ENCODE data around the gene CPXM2. TPM values are rescaled to one million over a fixed set of nuclear protein-coding genes. Genes with fewer than 3 reads are reported as not detected.

The CPXM2 gene
- total RNA-seq, 1 experiment from 2014 or later: not detected

DNA sequence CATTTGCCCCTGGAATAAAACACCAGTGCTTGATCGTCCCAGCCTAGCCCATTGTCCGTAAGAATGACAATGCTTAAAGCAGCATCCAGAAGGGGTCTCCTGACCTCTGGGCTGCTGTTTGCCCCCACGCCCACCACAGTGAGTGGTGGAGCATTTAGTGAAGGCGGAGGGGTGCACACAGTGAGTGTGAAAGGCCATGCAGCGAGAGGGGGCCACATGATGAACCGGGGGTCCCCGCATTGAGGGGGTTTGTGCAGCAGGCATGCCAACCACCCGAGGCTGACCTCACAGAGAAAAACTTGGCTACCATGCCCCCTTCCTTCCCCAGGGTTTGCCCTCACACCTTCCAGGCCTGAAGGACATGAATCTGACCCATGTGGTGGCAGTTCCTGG is 28.4 kb downstream of the CPXM2 start:
- Mint-ChIP-seq H3K9me3 (ENCODE audit: low read depth, unreplicated experiment) (no peaks in the 10 kb centered on the region), H3K27ac (ENCODE audit: unreplicated experiment) (no peak overlapping the region), H3K27me3 (ENCODE audit: unreplicated experiment) (peaks cover 72% of the 10 kb centered on the region), H3K4me3 (ENCODE audit: low read depth, unreplicated experiment) (no peak overlapping the region), H3K4me1 (ENCODE audit: low read depth, unreplicated experiment) (no peaks in the 10 kb centered on the region), H3K36me3 (ENCODE audit: insufficient read depth, unreplicated experiment) (no peaks in the 10 kb centered on the region)
- BruUV-seq (replicated peaks): no TSS peak
- intact Hi-C loops (cut with micrococcal nuclease; ENCODE audit: unreplicated experiment): loop anchor here (10.0 kb wide), 1 partner anchor 278 kb away; no protein-coding TSS in a partner anchor
- no peak for DNase-seq
- CTCF ChIA-PET: no interaction called here
- TF ChIP-seq, protein P1, sequence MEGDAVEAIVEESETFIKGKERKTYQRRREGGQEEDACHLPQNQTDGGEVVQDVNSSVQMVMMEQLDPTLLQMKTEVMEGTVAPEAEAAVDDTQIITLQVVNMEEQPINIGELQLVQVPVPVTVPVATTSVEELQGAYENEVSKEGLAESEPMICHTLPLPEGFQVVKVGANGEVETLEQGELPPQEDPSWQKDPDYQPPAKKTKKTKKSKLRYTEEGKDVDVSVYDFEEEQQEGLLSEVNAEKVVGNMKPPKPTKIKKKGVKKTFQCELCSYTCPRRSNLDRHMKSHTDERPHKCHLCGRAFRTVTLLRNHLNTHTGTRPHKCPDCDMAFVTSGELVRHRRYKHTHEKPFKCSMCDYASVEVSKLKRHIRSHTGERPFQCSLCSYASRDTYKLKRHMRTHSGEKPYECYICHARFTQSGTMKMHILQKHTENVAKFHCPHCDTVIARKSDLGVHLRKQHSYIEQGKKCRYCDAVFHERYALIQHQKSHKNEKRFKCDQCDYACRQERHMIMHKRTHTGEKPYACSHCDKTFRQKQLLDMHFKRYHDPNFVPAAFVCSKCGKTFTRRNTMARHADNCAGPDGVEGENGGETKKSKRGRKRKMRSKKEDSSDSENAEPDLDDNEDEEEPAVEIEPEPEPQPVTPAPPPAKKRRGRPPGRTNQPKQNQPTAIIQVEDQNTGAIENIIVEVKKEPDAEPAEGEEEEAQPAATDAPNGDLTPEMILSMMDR (IDR thresholded peaks at IDR 0.05; ENCODE audit: unreplicated experiment): no peak

DNA sequence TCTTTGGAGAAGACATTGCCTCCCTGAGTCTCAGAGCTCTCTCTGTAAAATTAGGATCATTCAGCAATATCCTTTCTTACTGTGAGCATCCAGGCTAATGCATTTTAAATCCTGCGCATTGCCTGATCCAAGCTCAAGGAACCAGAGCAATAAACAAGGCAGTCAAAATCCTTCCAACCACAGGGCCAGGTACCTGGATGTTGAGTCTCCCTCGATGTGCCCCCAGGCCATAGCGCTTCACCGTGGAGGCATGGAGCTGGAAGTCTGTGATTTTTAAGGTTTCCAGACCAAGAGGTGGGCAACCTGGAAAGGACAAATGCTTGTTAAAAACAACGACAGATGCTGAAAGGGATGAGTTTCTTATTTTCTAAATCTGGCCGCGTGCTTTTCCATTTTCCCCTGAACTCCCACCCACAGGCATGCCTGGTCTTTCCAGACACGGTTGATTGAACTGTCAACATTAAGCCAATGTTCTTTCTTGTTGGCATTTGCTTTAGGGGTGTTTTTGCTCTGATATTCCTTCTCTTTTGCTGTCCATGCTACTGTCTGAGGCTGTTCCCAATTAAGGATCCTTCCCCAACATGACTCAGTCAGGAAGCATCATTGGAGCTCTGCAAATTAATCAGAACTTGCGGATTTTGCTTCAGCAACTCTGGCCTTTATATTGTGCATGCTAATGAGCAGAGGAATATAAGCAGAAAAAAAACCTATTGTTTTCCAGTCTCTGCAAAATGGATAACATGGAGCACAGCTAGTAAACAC is 29.0 kb downstream of the CPXM2 start:
- Mint-ChIP-seq H3K4me1 (ENCODE audit: low read depth, unreplicated experiment) (no peaks in the 10 kb centered on the region), H3K4me3 (ENCODE audit: low read depth, unreplicated experiment) (no peak overlapping the region), H3K9me3 (ENCODE audit: low read depth, unreplicated experiment) (no peaks in the 10 kb centered on the region), H3K27ac (ENCODE audit: unreplicated experiment) (no peak overlapping the region), H3K27me3 (ENCODE audit: unreplicated experiment) (peaks cover 78% of the 10 kb centered on the region), H3K36me3 (ENCODE audit: insufficient read depth, unreplicated experiment) (no peaks in the 10 kb centered on the region)
- TF ChIP-seq, protein P1 (IDR thresholded peaks at IDR 0.05; ENCODE audit: unreplicated experiment): no peak
- BruUV-seq (replicated peaks): no TSS peak
- CTCF ChIA-PET: no interaction called here
- no peak for DNase-seq
- intact Hi-C loops (cut with micrococcal nuclease; ENCODE audit: unreplicated experiment): loop anchor here (10.0 kb wide), 1 partner anchor 278 kb away; no protein-coding TSS in a partner anchor

DNA sequence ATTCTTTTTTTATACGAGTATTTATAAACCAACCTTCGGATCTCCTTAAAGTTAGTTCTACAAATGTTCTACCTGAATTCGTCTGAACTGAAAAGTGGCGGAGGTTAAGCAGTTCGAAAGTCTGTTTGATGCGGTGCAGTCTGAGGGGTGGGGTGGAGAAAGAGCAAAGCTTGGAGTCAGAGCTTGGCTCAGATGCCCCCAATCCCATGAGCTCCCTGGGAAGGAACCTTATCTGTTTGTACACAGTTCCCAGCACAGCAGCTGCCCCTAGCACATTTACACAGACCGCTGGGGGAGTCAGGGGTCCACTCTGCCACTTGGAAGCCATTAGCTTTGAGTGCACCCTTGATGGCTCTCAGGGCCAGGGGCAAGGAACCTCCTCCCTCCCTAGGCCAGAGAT is 30.8 kb downstream of the CPXM2 start:
- Mint-ChIP-seq H3K9me3 (ENCODE audit: low read depth, unreplicated experiment) (no peaks in the 10 kb centered on the region), H3K4me3 (ENCODE audit: low read depth, unreplicated experiment) (no peak overlapping the region), H3K4me1 (ENCODE audit: low read depth, unreplicated experiment) (no peaks in the 10 kb centered on the region), H3K27me3 (ENCODE audit: unreplicated experiment) (peaks cover 72% of the 10 kb centered on the region), H3K27ac (ENCODE audit: unreplicated experiment) (no peak overlapping the region), H3K36me3 (ENCODE audit: insufficient read depth, unreplicated experiment) (no peaks in the 10 kb centered on the region)
- no TSS peak for BruUV-seq (replicated peaks)
- intact Hi-C loops (cut with micrococcal nuclease; ENCODE audit: unreplicated experiment): loop anchor here (10.0 kb wide), 1 partner anchor 276 kb away; no protein-coding TSS in a partner anchor
- CTCF ChIA-PET: no interaction called here
- no peak for DNase-seq
- TF ChIP-seq, protein P1 (IDR thresholded peaks at IDR 0.05; ENCODE audit: unreplicated experiment): no peak

DNA sequence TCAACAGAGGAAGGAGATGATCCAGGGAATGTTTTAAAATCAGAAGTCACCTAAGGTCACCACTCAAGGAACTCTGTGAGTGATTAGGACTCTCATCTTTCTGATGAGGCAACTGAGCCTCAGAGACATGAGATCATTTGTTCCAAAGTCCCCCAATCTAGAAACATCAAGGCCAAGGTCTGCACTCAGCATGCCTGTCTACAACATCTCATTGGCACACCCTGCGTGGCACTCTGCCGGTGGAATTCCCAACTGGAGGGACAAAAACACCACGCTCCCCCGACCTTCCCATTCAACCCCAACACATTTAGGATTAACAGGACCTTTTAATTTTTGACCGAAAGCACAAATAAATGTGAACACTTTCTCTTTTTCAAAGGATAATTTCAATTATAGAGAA is 31.4 kb downstream of the CPXM2 start:
- BruUV-seq (replicated peaks): no TSS peak
- H3K9me3 Mint-ChIP-seq (ENCODE audit: low read depth, unreplicated experiment): no peaks in the 10 kb centered on the region
- peaks cover 72% of the 10 kb centered on the region for H3K27me3 Mint-ChIP-seq (ENCODE audit: unreplicated experiment)
- DNase-seq: no peak
- no peak overlapping the region for H3K27ac Mint-ChIP-seq (ENCODE audit: unreplicated experiment)
- H3K4me1 Mint-ChIP-seq (ENCODE audit: low read depth, unreplicated experiment): no peaks in the 10 kb centered on the region
- CTCF ChIA-PET: no interaction called here
- intact Hi-C loops (cut with micrococcal nuclease; ENCODE audit: unreplicated experiment): loop anchor here (10.0 kb wide), 1 partner anchor 275 kb away; no protein-coding TSS in a partner anchor
- no peak overlapping the region for H3K4me3 Mint-ChIP-seq (ENCODE audit: low read depth, unreplicated experiment)
- TF ChIP-seq, protein P1 (IDR thresholded peaks at IDR 0.05; ENCODE audit: unreplicated experiment): no peak
- H3K36me3 Mint-ChIP-seq (ENCODE audit: insufficient read depth, unreplicated experiment): no peaks in the 10 kb centered on the region

Measured in Calu3 (cell line).